H1 (cell line): ENCODE measurements around the gene THRB. TPM values are rescaled to one million over a fixed set of nuclear protein-coding genes. Genes with fewer than 3 reads are reported as not detected.

ENCODE experiments used
- CTCF ChIA-PET: fragments of 300-600 bp; sonication (Branson Sonifier 250); formaldehyde crosslinking; loops from one replicate; lab custom pipeline; 2021; ENCODE audit not compliant: partially characterized antibody; lab: Charles Lee
- POLR2A ChIA-PET: fragments of 300-600 bp; sonication (Branson Sonifier 250); formaldehyde crosslinking; loops from one replicate; lab custom pipeline; 2021; ENCODE audit warnings: inconsistent platforms; ENCODE audit not compliant: partially characterized antibody; lab: Charles Lee
- DNase-seq, 2 experiments: peaks; one replicate each; pipeline versions ENCODE4 v3.0.0 to v3.0.0-alpha.2; 2010 to 2022; ENCODE audit warnings: low spot score in 2 of 2, low read depth in 1 of 2, mixed read lengths in 1 of 2
- FAIRE-seq: peaks from 2 replicates; lab custom pipeline; 2011; peaks lifted over from hg19 to GRCh38; lab: Jason Lieb, UNC
- H2AFZ ChIP-seq: 2 replicates; pipeline ENCODE4 v1.8.1; 2012; ENCODE audit warnings: low read length, inconsistent platforms
- H2AK5ac ChIP-seq: 2 replicates; pipeline ENCODE4 v1.6.1; 2013; ENCODE audit warnings: low read depth, low read length
- H2BK120ac ChIP-seq: replicated peaks from 2 replicates; pipeline ENCODE3; 2013; ENCODE audit warnings: low read depth, low read length, inconsistent platforms
- H2BK12ac ChIP-seq: 2 replicates; pipeline ENCODE4 v1.6.1; 2013; ENCODE audit warnings: low read depth, low read length
- H2BK15ac ChIP-seq: 2 replicates; pipeline ENCODE4 v1.6.1; 2013; ENCODE audit warnings: low read length
- H2BK20ac ChIP-seq: 2 replicates; pipeline ENCODE4 v1.6.1; 2013; ENCODE audit warnings: low read length
- H2BK5ac ChIP-seq: 2 replicates; pipeline ENCODE4 v1.6.1; 2013; ENCODE audit warnings: low read depth, low read length
- H3K14ac ChIP-seq: 2 replicates; pipeline ENCODE4 v1.6.1; 2013; ENCODE audit warnings: inconsistent platforms; ENCODE audit not compliant: insufficient read length
- H3K18ac ChIP-seq: 2 replicates; pipeline ENCODE4 v1.6.1; 2013; ENCODE audit warnings: low read length; ENCODE audit errors: extremely low read depth
- H3K23ac ChIP-seq: 2 replicates; pipeline ENCODE4 v1.6.1; 2013; ENCODE audit warnings: inconsistent platforms; ENCODE audit not compliant: insufficient read length
- H3K23me2 ChIP-seq: 2 replicates; pipeline ENCODE4 v1.6.1; 2013; ENCODE audit warnings: low read depth, low read length
- H3K27ac ChIP-seq: 2 replicates; pipeline ENCODE4 v1.6.1; 2011; ENCODE audit warnings: low read depth, low read length, inconsistent platforms
- H3K27me3 ChIP-seq, 4 experiments: replicated peaks in 1 of 4; 1 replicate in 1 of 4; 2 replicates in 3 of 4; pipeline versions ENCODE4 v1.6.1 to v1.8.1; 2011 to 2013; ENCODE audit warnings: low read length in 3 of 4, mild to moderate bottlenecking in 3 of 4, inconsistent platforms in 2 of 4, mixed read lengths in 2 of 4, moderate library complexity in 1 of 4; ENCODE audit not compliant: control insufficient read depth in 3 of 4, insufficient read depth in 3 of 4; ENCODE audit errors: extremely low read depth in 1 of 4
- H3K36me3 ChIP-seq, 4 experiments: 2 replicates each; pipeline versions ENCODE4 v1.6.1 to v1.8.1; 2011 to 2013; ENCODE audit warnings: mild to moderate bottlenecking in 4 of 4, low read length in 3 of 4, moderate library complexity in 2 of 4, control low read depth in 1 of 4, inconsistent platforms in 1 of 4; ENCODE audit not compliant: insufficient read depth in 4 of 4, control insufficient read depth in 2 of 4
- H3K4ac ChIP-seq: replicated peaks from 2 replicates; pipeline ENCODE3; 2013; ENCODE audit warnings: low read length, low read depth, mixed read lengths, inconsistent platforms; ENCODE audit not compliant: insufficient read length
- H3K4me1 ChIP-seq, 4 experiments: replicated peaks in 1 of 4; 1 replicate in 1 of 4; 2 replicates in 3 of 4; pipeline versions ENCODE4 v1.6.1 to v1.8.1; 2011 to 2013; ENCODE audit warnings: low read length in 3 of 4, inconsistent platforms in 2 of 4, mixed read lengths in 1 of 4; ENCODE audit not compliant: insufficient read depth in 4 of 4, control insufficient read depth in 3 of 4
- H3K4me2 ChIP-seq, 2 experiments: 2 replicates each; pipeline versions ENCODE4 v1.6.1 to v1.8.1; 2011 to 2013; ENCODE audit warnings: low read depth in 2 of 2, low read length in 2 of 2, control low read depth in 1 of 2, inconsistent platforms in 1 of 2, mild to moderate bottlenecking in 1 of 2; ENCODE audit not compliant: insufficient read depth in 1 of 2
- H3K4me3 ChIP-seq, 4 experiments: fragments of 200-600, 300-600 bp in 1 of 4; sonication (generic), shearing (Covaris generic), sonication (Bioruptor Twin) in 1 of 4; 2 replicates each; pipeline versions ENCODE4 v1.5.1 to v1.8.1; 2011 to 2016; ENCODE audit warnings: low read length in 4 of 4, low read depth in 3 of 4, control low read depth in 2 of 4, inconsistent platforms in 2 of 4, mild to moderate bottlenecking in 2 of 4, mixed read lengths in 1 of 4, moderate library complexity in 1 of 4; ENCODE audit not compliant: insufficient read depth in 2 of 4; ENCODE audit errors: extremely low read depth in 1 of 4
- H3K56ac ChIP-seq: replicated peaks from 2 replicates; pipeline ENCODE3; 2013; ENCODE audit warnings: low read depth, mild to moderate bottlenecking, mixed read lengths, low read length, inconsistent platforms; ENCODE audit not compliant: insufficient read length
- H3K79me1 ChIP-seq: 2 replicates; pipeline ENCODE4 v1.6.1; 2013; ENCODE audit warnings: low read depth, low read length, control low read depth
- H3K79me2 ChIP-seq, 2 experiments: 2 replicates each; pipeline versions ENCODE4 v1.6.1 to v1.8.1; 2012 to 2013; ENCODE audit warnings: low read length in 2 of 2, mild to moderate bottlenecking in 2 of 2, inconsistent platforms in 1 of 2; ENCODE audit not compliant: insufficient read depth in 2 of 2, control insufficient read depth in 1 of 2
- H3K9ac ChIP-seq, 4 experiments: replicated peaks in 1 of 4; 1 replicate in 1 of 4; 2 replicates in 3 of 4; pipeline versions ENCODE4 v1.6.1 to v1.8.1; 2011 to 2013; ENCODE audit warnings: low read depth in 3 of 4, low read length in 3 of 4, control low read depth in 2 of 4, mild to moderate bottlenecking in 2 of 4, moderate library complexity in 2 of 4, inconsistent platforms in 1 of 4; ENCODE audit errors: extremely low read depth in 1 of 4
- H3K9me3 ChIP-seq, 2 experiments: 2 replicates each; pipeline versions ENCODE4 v1.6.1 to v1.8.1; 2012 to 2013; ENCODE audit warnings: mild to moderate bottlenecking in 2 of 2, moderate library complexity in 2 of 2, control low read depth in 1 of 2, inconsistent platforms in 1 of 2, low read depth in 1 of 2, low read length in 1 of 2, mixed read lengths in 1 of 2; ENCODE audit not compliant: insufficient read depth in 2 of 2
- H4K20me1 ChIP-seq, 2 experiments: replicated peaks in 1 of 2; 2 replicates each; pipeline versions ENCODE3 to v1.8.1; 2011 to 2013; ENCODE audit warnings: inconsistent platforms in 2 of 2, low read length in 2 of 2, mild to moderate bottlenecking in 1 of 2; ENCODE audit not compliant: insufficient read depth in 2 of 2, control insufficient read depth in 1 of 2
- H4K5ac ChIP-seq: 2 replicates; pipeline ENCODE4 v1.6.1; 2013; ENCODE audit warnings: low read length, low read depth, mixed read lengths, inconsistent platforms; ENCODE audit not compliant: insufficient read length
- H4K8ac ChIP-seq: 2 replicates; pipeline ENCODE4 v1.8.0; 2013; ENCODE audit warnings: mild to moderate bottlenecking, moderate library complexity, low read length, inconsistent platforms; ENCODE audit not compliant: insufficient read depth; ENCODE audit errors: extremely low read depth
- H4K91ac ChIP-seq: replicated peaks from 2 replicates; pipeline ENCODE3; 2013; ENCODE audit warnings: low read length, mixed read lengths, inconsistent platforms; ENCODE audit not compliant: insufficient read length
- ASH2L ChIP-seq: fragments of 200-600, 300-600 bp; sonication (generic); IDR thresholded peaks from one replicate; pipeline ENCODE4 v1.7.1; 2017; ENCODE audit warnings: low read length
- ATF2 ChIP-seq: IDR thresholded peaks from 2 replicates; pipeline ENCODE4 v1.6.1; 2012; ENCODE audit warnings: low read length, inconsistent platforms
- EGR1 ChIP-seq: IDR thresholded peaks from 2 replicates; pipeline ENCODE4 v1.6.1; 2011; ENCODE audit warnings: low read depth, low read length, borderline replicate concordance
- EZH2 ChIP-seq: fragments of 200-600 bp; sonication (generic); IDR thresholded peaks from 2 replicates; pipeline ENCODE4 v1.7.1; 2012; ENCODE audit warnings: low read depth, mild to moderate bottlenecking, moderate library complexity, low read length, inconsistent platforms; ENCODE audit not compliant: severe bottlenecking
- KDM4A ChIP-seq: IDR thresholded peaks from one replicate; pipeline ENCODE4 v1.7.1; 2012; ENCODE audit warnings: low read depth, mild to moderate bottlenecking, moderate library complexity, low read length, inconsistent platforms; ENCODE audit not compliant: severe bottlenecking
- PHF8 ChIP-seq: fragments of 200-600 bp; sonication (generic); conservative IDR thresholded peaks from 2 replicates; pipeline ENCODE4 v1.7.1; 2012; ENCODE audit warnings: low read depth, mild to moderate bottlenecking, inconsistent platforms, low read length, moderate library complexity
- RBBP5 ChIP-seq: IDR thresholded peaks from 2 replicates; pipeline ENCODE4 v1.7.1; 2012; ENCODE audit warnings: low read depth, mild to moderate bottlenecking, inconsistent platforms, low read length, moderate library complexity, borderline replicate concordance
- SUZ12 ChIP-seq: fragments of 200-600 bp; sonication (generic); IDR thresholded peaks from 2 replicates; pipeline ENCODE4 v1.6.1; 2012; ENCODE audit warnings: mild to moderate bottlenecking, inconsistent platforms, low read length, moderate library complexity, mixed read lengths
- WGBS, 2 experiments: shearing (Covaris generic) in 1 of 2; methylation state at CpG; one replicate each; pipeline versions ENCODE4 v1.1.6 to v1.1.7; 2013 to 2015; ENCODE audit warnings: low lambda C conversion rate in 2 of 2, mixed read lengths in 2 of 2, inconsistent platforms in 1 of 2, low coverage in 1 of 2, missing lambda C conversion rate in 1 of 2; ENCODE audit not compliant: insufficient replicate concordance in 2 of 2, insufficient coverage in 1 of 2, insufficient read length in 1 of 2; ENCODE audit errors: extremely low coverage in 1 of 2, missing lambda C conversion rate in 1 of 2; 5-methylcytosine and 5-hydroxymethylcytosine counted together
- polyA plus RNA-seq, 7 experiments: library from polyadenylated mRNA; depleted of rRNA in 3 of 7; stranded (reverse) in 5 of 7; unstranded in 2 of 7; fragments of >200 nt in 5 of 7; fragments of 200-250 nt in 2 of 7; gene quantifications; 1 replicate in 5 of 7; 2 replicates in 1 of 7; 4 replicates in 1 of 7; pipeline versions ENCODE4 v1.2.1 to v1.2.3, GENCODE V29; 2011 to 2013; ENCODE audit warnings: missing spikeins in 2 of 7, mixed read lengths in 2 of 7
- total RNA-seq: library from RNA; stranded (reverse); fragmentation: NEBNext Ultra II Directional; extraction: Animal tissue kit (Norgen Biotek cat#: 25700); gene quantifications from 2 replicates; pipeline ENCODE4 v1.2.1, GENCODE V29; 2021
- TF ChIP-seq, protein P1 (sequence below): IDR thresholded peaks from 2 replicates; pipeline ENCODE4 v1.6.1; 2012; ENCODE audit warnings: inconsistent platforms

Gene THRB
- total and polyA plus RNA-seq, 2 of the 8 experiments (the other 6 are each of a cell fraction or from before 2014, with no cell fraction given), result 0.98 to 3.9 TPM

GRCh38 chr3:24521420-24522145 is 26.9 kb upstream of the THRB start:
- H3K4me1 ChIP-seq, result peaks cover 4 to 20% (median 11%) of the 10 kb centered on the region in 4 experiments
- no peak for FAIRE-seq
- H3K4ac ChIP-seq, result no peak overlapping the region
- H3K79me1 ChIP-seq, result no peaks in the 10 kb centered on the region
- no peak overlapping the region for H4K5ac ChIP-seq
- H2BK15ac ChIP-seq, result no peak overlapping the region
- H3K23ac ChIP-seq, result no peak overlapping the region
- H2AFZ ChIP-seq, result 0 out of 2 replicates have a peak overlapping the region, but pooled peaks have one; percentile 36
- H4K91ac ChIP-seq, result no peak overlapping the region
- CTCF ChIA-PET, result interaction anchor here (1.2 to 1.8 kb wide), 4 partner anchors 25 to 257 kb away, joined by 3 to 9 read pairs (median 4); no protein-coding TSS in a partner anchor
- H3K4me3 ChIP-seq, result peak overlapping the region; percentile 54 to 75 (median 62)
- WGBS, 2 experiments, result 1% methylated on average over 43 of the region's 79 CpGs; no CpG with 5 or more reads in 1 of the 2 experiments
- no peak overlapping the region; a peak in 1 of 7 replicates for H3K9ac ChIP-seq
- H2BK5ac ChIP-seq, result no peak overlapping the region
- H3K27ac ChIP-seq, result no peak overlapping the region
- peaks cover 3 to 4% of the 10 kb centered on the region in 2 experiments for H4K20me1 ChIP-seq
- no peak overlapping the region for H2BK120ac ChIP-seq
- peaks cover 12% of the 10 kb centered on the region; the same call in 1 of the 2 replicates for H3K23me2 ChIP-seq
- POLR2A ChIA-PET, result interaction anchor here (0.9 to 1.0 kb wide), 2 partner anchors 27 to 604 kb away, joined by 3 to 4 read pairs; partner anchors contain the start of genes NKIRAS1, RPL15 and THRB
- peak overlapping the region; percentile 63 to 89 for H3K4me2 ChIP-seq
- DNase-seq, result peak in 1 of 2 experiments; percentile 65
- H3K27me3 ChIP-seq, result peaks cover 27 to 43% (median 40%) of the 10 kb centered on the region in 4 experiments
- no peak overlapping the region for H2BK20ac ChIP-seq
- H3K56ac ChIP-seq, result no peak overlapping the region
- no peak overlapping the region; the same call in 1 of the 2 replicates for H3K18ac ChIP-seq
- H2AK5ac ChIP-seq, result no peak overlapping the region
- no peak overlapping the region for H3K14ac ChIP-seq
- no peaks in the 10 kb centered on the region for H3K9me3 ChIP-seq
- H2BK12ac ChIP-seq, result no peak overlapping the region
- H3K36me3 ChIP-seq, result no peaks in the 10 kb centered on the region
- peak overlapping the region; percentile 59; the same call in 1 of the 2 replicates for H4K8ac ChIP-seq
- no peaks in the 10 kb centered on the region for H3K79me2 ChIP-seq
- TF ChIP-seq EGR1 (no peak), ATF2 (no peak), PHF8 (peak; percentile 47; the same call in 1 of the 2 replicates), RBBP5 (peak; percentile 81), EZH2 (peak; percentile 70), SUZ12 (peak; percentile 61; the same call in 1 of the 2 replicates), KDM4A (peak; percentile 96), ASH2L (peak; percentile 42)
- TF ChIP-seq, protein P1, sequence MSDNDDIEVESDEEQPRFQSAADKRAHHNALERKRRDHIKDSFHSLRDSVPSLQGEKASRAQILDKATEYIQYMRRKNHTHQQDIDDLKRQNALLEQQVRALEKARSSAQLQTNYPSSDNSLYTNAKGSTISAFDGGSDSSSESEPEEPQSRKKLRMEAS, result 0 out of 2 replicates have a peak, but pooled peaks have one; percentile 5
- TF ChIP-seq, all 59 proteins: peak for 7
